HFFc6 (cell line): Measurements from ENCODE around the gene RPL22L1. TPM values are rescaled to one million over a fixed set of nuclear protein-coding genes. Genes with fewer than 3 reads are reported as not detected.
A peak's percentile ranks its signal among the peaks of the same experiment; 100 is the strongest.

ENCODE experiments used
- DNase-seq: peaks from one replicate; pipeline ENCODE4 v3.0.0-alpha.2; 2018
- H3K27ac Mint-ChIP-seq: 2 replicates; pipeline ENCODE4 v1.8.0; 2020; ENCODE audit warnings: mild to moderate bottlenecking, mixed read lengths
- H3K27me3 Mint-ChIP-seq: 2 replicates; pipeline ENCODE4 v1.8.0; 2021; ENCODE audit warnings: mild to moderate bottlenecking, moderate library complexity, mixed read lengths; ENCODE audit not compliant: insufficient read depth
- H3K36me3 Mint-ChIP-seq: 2 replicates; pipeline ENCODE4 v1.8.0; 2021; ENCODE audit warnings: low read depth, mixed read lengths
- H3K4me1 Mint-ChIP-seq: 2 replicates; pipeline ENCODE4 v1.8.0; 2020; ENCODE audit warnings: low read depth, mixed read lengths
- H3K4me3 Mint-ChIP-seq: 2 replicates; pipeline ENCODE4 v1.8.0; 2020; ENCODE audit warnings: mild to moderate bottlenecking, moderate library complexity, mixed read lengths
- H3K9me3 Mint-ChIP-seq: 2 replicates; pipeline ENCODE4 v1.8.0; 2020; ENCODE audit warnings: mild to moderate bottlenecking, mixed read lengths
- long read RNA-seq: library from polyadenylated mRNA; unstranded; transcript quantifications from one replicate; pipeline ENCODE4 v2.0.0, GENCODE V29; 2019
- total RNA-seq, 6 experiments: library from RNA; stranded (reverse); fragmentation: NEBNext Ultra II Directional; extraction: Animal tissue kit (Norgen Biotek cat#: 25700); gene quantifications; 2 replicates in 1 of 6; 3 replicates in 5 of 6; pipeline ENCODE4 v1.2.3, GENCODE V29; 2021
- TF ChIP-seq, protein P1 (sequence below): fragments of 200-600 bp; sonication (generic); IDR thresholded peaks from 2 replicates; pipeline ENCODE4 v1.5.0; 2021; ENCODE audit warnings: antibody characterized with exemption, mild to moderate bottlenecking

Gene RPL22L1
- total RNA-seq: 100 to 1,000 TPM; 145 to 211 (median 166) TPM
- long read RNA-seq, transcript RPL22L1-204 (4 exons, 581 nt): minor isoform, 8 of 226 reads
- long read RNA-seq, transcript RPL22L1-201 (4 exons, 2,190 nt): major isoform, 174 of 226 reads
- long read RNA-seq, transcript RPL22L1-202 (4 exons, 506 nt): minor isoform, 25 of 226 reads
- long read RNA-seq, partial matches to known transcripts: 16 of 226 reads
- long read RNA-seq, other reads (novel, unspliced or antisense): 2 of 226 reads

GRCh38 chr3:170869645-170870593, at the start of gene RPL22L1:
Gene RPL22L1 (minus strand): TSS chr3:170870195. CDS start chr3:170870167, 28 bp downstream.
- Mint-ChIP-seq H3K4me3 (peak within 1 kb of the TSS; percentile 99), H3K27ac (peak within 1 kb of the TSS; percentile 99), H3K36me3 (peaks cover 34% of the 10 kb centered on the region), H3K27me3 (peaks cover 9% of the 10 kb centered on the region), H3K4me1 (peaks cover 11% of the 10 kb centered on the region), H3K9me3 (peaks cover 6% of the 10 kb centered on the region)
- DNase-seq: peak; percentile 96
- TF ChIP-seq, protein P1, sequence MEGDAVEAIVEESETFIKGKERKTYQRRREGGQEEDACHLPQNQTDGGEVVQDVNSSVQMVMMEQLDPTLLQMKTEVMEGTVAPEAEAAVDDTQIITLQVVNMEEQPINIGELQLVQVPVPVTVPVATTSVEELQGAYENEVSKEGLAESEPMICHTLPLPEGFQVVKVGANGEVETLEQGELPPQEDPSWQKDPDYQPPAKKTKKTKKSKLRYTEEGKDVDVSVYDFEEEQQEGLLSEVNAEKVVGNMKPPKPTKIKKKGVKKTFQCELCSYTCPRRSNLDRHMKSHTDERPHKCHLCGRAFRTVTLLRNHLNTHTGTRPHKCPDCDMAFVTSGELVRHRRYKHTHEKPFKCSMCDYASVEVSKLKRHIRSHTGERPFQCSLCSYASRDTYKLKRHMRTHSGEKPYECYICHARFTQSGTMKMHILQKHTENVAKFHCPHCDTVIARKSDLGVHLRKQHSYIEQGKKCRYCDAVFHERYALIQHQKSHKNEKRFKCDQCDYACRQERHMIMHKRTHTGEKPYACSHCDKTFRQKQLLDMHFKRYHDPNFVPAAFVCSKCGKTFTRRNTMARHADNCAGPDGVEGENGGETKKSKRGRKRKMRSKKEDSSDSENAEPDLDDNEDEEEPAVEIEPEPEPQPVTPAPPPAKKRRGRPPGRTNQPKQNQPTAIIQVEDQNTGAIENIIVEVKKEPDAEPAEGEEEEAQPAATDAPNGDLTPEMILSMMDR: peak; percentile 45; the same call in 1 of the 2 replicates

DNA sequence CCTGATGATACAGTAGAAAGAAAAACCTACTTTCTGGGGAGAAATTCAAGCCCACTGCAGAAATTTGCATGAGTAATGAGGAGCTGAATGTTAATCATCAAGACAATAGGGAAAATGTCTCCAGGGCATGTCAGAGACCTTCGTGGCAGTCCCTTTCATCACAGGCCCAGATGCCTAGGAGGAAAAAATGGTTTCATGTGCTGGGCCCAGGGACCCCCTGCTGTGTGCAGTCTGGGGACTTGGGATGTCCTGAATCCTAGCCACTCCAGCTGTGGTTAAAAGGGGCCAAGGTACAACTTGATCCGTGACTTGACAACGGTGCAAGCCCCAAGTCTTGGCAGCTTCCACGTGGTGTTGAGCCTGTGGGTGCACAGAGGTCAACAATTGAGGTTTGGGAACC, 48.7 kb upstream of the RPL22L1 start:
- peaks cover 24% of the 10 kb centered on the region for H3K36me3 Mint-ChIP-seq
- DNase-seq: no peak
- no peak overlapping the region for H3K4me3 Mint-ChIP-seq
- no peak overlapping the region for H3K27ac Mint-ChIP-seq
- peaks cover 37% of the 10 kb centered on the region for H3K9me3 Mint-ChIP-seq
- peaks cover 14% of the 10 kb centered on the region for H3K27me3 Mint-ChIP-seq
- H3K4me1 Mint-ChIP-seq: peaks cover 7% of the 10 kb centered on the region; the same call in 1 of the 2 replicates
- TF ChIP-seq, protein P1: no peak

GRCh38 chr3:170914690-170915089, 44.7 kb upstream of the RPL22L1 start:
- peaks cover 37% of the 10 kb centered on the region for H3K9me3 Mint-ChIP-seq
- no peak overlapping the region for H3K4me3 Mint-ChIP-seq
- no peak for DNase-seq
- H3K27me3 Mint-ChIP-seq: peaks cover 17% of the 10 kb centered on the region
- TF ChIP-seq, protein P1: no peak
- peaks cover 8% of the 10 kb centered on the region for H3K4me1 Mint-ChIP-seq
- peaks cover 18% of the 10 kb centered on the region for H3K36me3 Mint-ChIP-seq
- H3K27ac Mint-ChIP-seq: no peak overlapping the region

DNA sequence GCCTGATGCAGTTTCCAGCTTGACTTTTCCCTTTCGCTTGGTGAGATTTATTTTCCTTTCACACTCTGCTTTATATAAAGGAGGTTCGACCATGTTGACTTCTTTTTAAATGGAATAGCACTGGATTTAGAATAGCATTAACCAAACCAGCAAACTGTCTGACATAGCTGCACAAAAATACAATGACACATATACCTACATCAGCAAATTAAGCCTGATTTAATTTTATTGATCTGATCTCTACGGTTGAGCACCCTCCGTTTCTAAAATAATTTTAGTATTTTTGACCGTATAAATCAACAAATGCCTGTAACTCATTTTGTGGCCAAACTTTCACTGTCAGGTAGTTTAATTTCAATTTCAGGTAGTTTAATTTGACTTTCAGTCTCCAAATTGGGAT, 44.2 kb upstream of the RPL22L1 start:
- no peak overlapping the region for H3K4me3 Mint-ChIP-seq
- H3K4me1 Mint-ChIP-seq: peaks cover 13% of the 10 kb centered on the region
- H3K27ac Mint-ChIP-seq: no peak overlapping the region
- DNase-seq: no peak
- H3K36me3 Mint-ChIP-seq: peaks cover 18% of the 10 kb centered on the region
- TF ChIP-seq, protein P1: no peak
- peaks cover 17% of the 10 kb centered on the region for H3K27me3 Mint-ChIP-seq
- H3K9me3 Mint-ChIP-seq: peaks cover 37% of the 10 kb centered on the region

DNA sequence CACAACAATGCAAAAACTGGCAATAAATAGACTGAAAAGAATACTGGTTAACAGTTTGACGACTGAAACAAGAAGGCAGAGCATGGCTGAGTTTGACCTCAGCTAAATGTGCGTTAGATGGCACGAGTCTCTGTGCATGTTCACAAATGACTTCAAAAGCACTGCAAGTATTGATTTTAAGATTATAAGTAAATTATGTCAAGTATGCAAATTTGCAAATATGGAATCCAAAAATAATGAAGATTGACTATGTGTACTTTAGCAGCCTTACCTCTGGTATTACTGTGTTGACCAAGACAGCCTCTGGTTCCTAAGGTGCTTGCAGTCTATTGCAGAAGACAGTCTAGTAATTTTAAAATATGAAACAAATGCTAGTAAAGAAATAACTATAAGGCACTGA, 41.1 kb upstream of the RPL22L1 start:
- Mint-ChIP-seq H3K9me3 (peaks cover 26% of the 10 kb centered on the region), H3K4me1 (peaks cover 37% of the 10 kb centered on the region), H3K27ac (no peak overlapping the region), H3K4me3 (no peak overlapping the region), H3K27me3 (peaks cover 9% of the 10 kb centered on the region), H3K36me3 (peaks cover 15% of the 10 kb centered on the region; the same call in 1 of the 2 replicates)
- TF ChIP-seq, protein P1: no peak
- no peak for DNase-seq
